HEK293 (cell line): ENCODE measurements around the gene NLGN1.

Experiments used
- CTCF ChIA-PET: fragments of 350-600 bp; formaldehyde crosslinking; extraction: SDS; loops from one replicate; lab custom pipeline; 2021; ENCODE audit warnings: antibody characterized with exemption; lab: Yijun Ruan, JAX
- POLR2A ChIA-PET: fragments of 300-600 bp; formaldehyde crosslinking; extraction: SDS; loops from one replicate; lab custom pipeline; 2020; ENCODE audit warnings: antibody characterized with exemption, inconsistent platforms; lab: Yijun Ruan, JAX
- H3K27ac ChIP-seq: fragments of 200-500 bp; sonication (Bioruptor generic); 2 replicates; pipeline ENCODE4 v1.5.1; 2014; ENCODE audit warnings: low read depth, low read length, control low read depth, inconsistent platforms; ENCODE audit errors: extremely low read depth
- H3K36me3 ChIP-seq, 2 experiments: fragments of 200-500 bp in 1 of 2; sonication (Bioruptor generic) in 1 of 2; 1 replicate in 1 of 2; 2 replicates in 1 of 2; pipeline ENCODE4 v1.5.1; 2014 to 2017; ENCODE audit warnings: inconsistent platforms in 2 of 2, low read length in 2 of 2; ENCODE audit not compliant: control insufficient read depth in 2 of 2, insufficient read depth in 1 of 2
- H3K4me1 ChIP-seq: fragments of 200-500 bp; sonication (Bioruptor generic); 2 replicates; pipeline ENCODE4 v1.5.1; 2014; ENCODE audit warnings: mild to moderate bottlenecking, low read length, inconsistent platforms; ENCODE audit not compliant: control insufficient read depth, insufficient read depth
- H3K4me3 ChIP-seq: 2 replicates; pipeline ENCODE4 v1.5.1; 2011; ENCODE audit warnings: low read depth, mild to moderate bottlenecking, control low read depth, low read length, moderate library complexity
- H3K9me3 ChIP-seq: fragments of 200-500 bp; sonication (Bioruptor generic); 2 replicates; pipeline ENCODE4 v1.5.1; 2014; ENCODE audit warnings: low read depth, low read length, inconsistent platforms; ENCODE audit not compliant: control insufficient read depth, insufficient read depth
- BCL11B ChIP-seq: fragments of 450-650 bp; formaldehyde crosslinking; IDR thresholded peaks from 2 replicates; pipeline ENCODE4 v1.5.1; 2016; ENCODE audit warnings: low read depth, missing biosample characterization, missing genetic modification characterization
- KLF10 ChIP-seq: fragments of 450-650 bp; IDR thresholded peaks from 2 replicates; pipeline ENCODE4 v1.5.1; 2018; ENCODE audit warnings: missing biosample characterization, mild to moderate bottlenecking, missing genetic modification characterization
- MYNN ChIP-seq: fragments of 450-650 bp; formaldehyde crosslinking; IDR thresholded peaks from 2 replicates; pipeline ENCODE4 v1.5.1; 2016; ENCODE audit warnings: missing biosample characterization, missing genetic modification characterization, borderline replicate concordance
- PRDM1 ChIP-seq: fragments of 450-650 bp; formaldehyde crosslinking; IDR thresholded peaks from 2 replicates; pipeline ENCODE4; 2016; ENCODE audit warnings: missing biosample characterization, missing genetic modification characterization
- REPIN1 ChIP-seq: fragments of 450-650 bp; formaldehyde crosslinking; IDR thresholded peaks from 2 replicates; pipeline ENCODE4 v1.5.1; 2017; ENCODE audit warnings: missing biosample characterization, missing genetic modification characterization, low read depth
- ZFHX2 ChIP-seq: fragments of 450-650 bp; formaldehyde crosslinking; conservative IDR thresholded peaks from 2 replicates; pipeline ENCODE4 v1.5.1; 2016; ENCODE audit warnings: missing biosample characterization, missing genetic modification characterization
- ZFP37 ChIP-seq: fragments of 450-650 bp; formaldehyde crosslinking; IDR thresholded peaks from 2 replicates; pipeline ENCODE4 v1.5.1; 2016; ENCODE audit warnings: missing biosample characterization, missing genetic modification characterization
- ZIC2 ChIP-seq: fragments of 450-650 bp; formaldehyde crosslinking; IDR thresholded peaks from 2 replicates; pipeline ENCODE4 v1.5.1; 2016; ENCODE audit warnings: missing biosample characterization, missing genetic modification characterization
- ZNF112 ChIP-seq: fragments of 450-650 bp; formaldehyde crosslinking; IDR thresholded peaks from 2 replicates; pipeline ENCODE4 v1.5.0; 2017; ENCODE audit warnings: missing biosample characterization, missing genetic modification characterization
- ZNF169 ChIP-seq: fragments of 450-650 bp; formaldehyde crosslinking; IDR thresholded peaks from 2 replicates; pipeline ENCODE4 v1.5.1; 2016; ENCODE audit warnings: missing biosample characterization, missing genetic modification characterization
- ZNF214 ChIP-seq: fragments of 450-650 bp; formaldehyde crosslinking; IDR thresholded peaks from 2 replicates; pipeline ENCODE4 v1.5.1; 2017; ENCODE audit warnings: missing biosample characterization, mild to moderate bottlenecking, missing genetic modification characterization, borderline replicate concordance
- ZNF23 ChIP-seq: fragments of 450-650 bp; formaldehyde crosslinking; IDR thresholded peaks from 2 replicates; pipeline ENCODE4 v1.5.1; 2016; ENCODE audit warnings: missing biosample characterization, missing genetic modification characterization, borderline replicate concordance
- ZNF335 ChIP-seq: fragments of 450-650 bp; formaldehyde crosslinking; conservative IDR thresholded peaks from 2 replicates; pipeline ENCODE4 v1.5.1; 2016; ENCODE audit warnings: missing biosample characterization, missing genetic modification characterization
- ZNF341 ChIP-seq: fragments of 450-650 bp; formaldehyde crosslinking; IDR thresholded peaks from 2 replicates; pipeline ENCODE4; 2016; ENCODE audit warnings: low read depth, missing biosample characterization, missing genetic modification characterization
- ZNF596 ChIP-seq: fragments of 450-650 bp; IDR thresholded peaks from 2 replicates; pipeline ENCODE4 v1.5.0; 2018; ENCODE audit warnings: missing biosample characterization, mild to moderate bottlenecking, missing genetic modification characterization, moderate library complexity
- ZNF610 ChIP-seq: fragments of 450-650 bp; formaldehyde crosslinking; IDR thresholded peaks from 2 replicates; pipeline ENCODE4 v1.5.1; 2016; ENCODE audit warnings: missing biosample characterization, missing genetic modification characterization, borderline replicate concordance
- ZNF777 ChIP-seq: fragments of 450-650 bp; formaldehyde crosslinking; IDR thresholded peaks from 2 replicates; pipeline ENCODE4 v1.5.1; 2017; ENCODE audit warnings: missing biosample characterization, missing genetic modification characterization, borderline replicate concordance
- ZNF792 ChIP-seq: fragments of 450-650 bp; formaldehyde crosslinking; IDR thresholded peaks from 2 replicates; pipeline ENCODE4 v1.5.1; 2016; ENCODE audit warnings: missing biosample characterization, missing genetic modification characterization
- ZNF830 ChIP-seq: fragments of 450-650 bp; IDR thresholded peaks from 2 replicates; pipeline ENCODE4 v1.5.0; 2018; ENCODE audit warnings: missing biosample characterization, missing genetic modification characterization, low read depth, mild to moderate bottlenecking, moderate library complexity
- ZXDB ChIP-seq: fragments of 450-650 bp; formaldehyde crosslinking; IDR thresholded peaks from 2 replicates; pipeline ENCODE4 v1.5.1; 2016; ENCODE audit warnings: missing biosample characterization, missing genetic modification characterization
- TF ChIP-seq, protein P1 (sequence below): fragments of 450-650 bp; formaldehyde crosslinking; IDR thresholded peaks from 2 replicates; pipeline ENCODE4 v1.5.1; 2016; ENCODE audit warnings: missing biosample characterization, missing genetic modification characterization
- TF ChIP-seq, protein P2 (sequence below): fragments of 450-650 bp; formaldehyde crosslinking; IDR thresholded peaks from 2 replicates; pipeline ENCODE4 v1.5.1; 2016; ENCODE audit warnings: missing biosample characterization, missing genetic modification characterization
- TF ChIP-seq, protein P3 (sequence below): fragments of 450-650 bp; formaldehyde crosslinking; conservative IDR thresholded peaks from 2 replicates; pipeline ENCODE4 v1.5.1; 2016; ENCODE audit warnings: low read depth, missing biosample characterization, missing genetic modification characterization

NLGN1 gene

DNA sequence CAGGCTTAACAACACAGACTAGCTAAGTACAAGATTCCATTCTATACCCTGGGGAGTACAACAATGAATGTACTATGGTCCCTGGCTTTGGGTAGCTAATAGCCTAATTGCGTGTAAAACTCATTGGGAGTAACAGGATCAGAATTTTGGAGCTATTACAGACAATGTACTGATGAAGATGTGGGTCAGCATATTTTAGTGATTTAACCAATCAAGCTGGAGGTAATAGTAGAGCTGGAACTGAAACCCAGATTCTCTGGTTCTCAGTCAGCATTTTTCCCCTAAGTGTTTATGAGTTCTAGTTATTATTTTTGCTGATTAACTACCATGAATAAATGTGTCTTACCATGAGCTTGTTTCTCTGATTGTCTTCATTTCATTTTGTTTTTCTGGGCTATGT is 578.7 kb downstream of the NLGN1 start (continued):
- TF ChIP-seq ZNF112 (no peak), ZIC2 (no peak), ZNF610 (no peak), BCL11B (no peak), ZNF830 (no peak), ZNF214 (tag by site-specific recombination) (no peak), ZNF23 (tag by site-specific recombination) (no peak), ZNF596 (tag by site-specific recombination) (no peak), ZNF777 (tag by site-specific recombination) (no peak), MYNN (tag by site-specific recombination) (no peak), ZNF341 (tag by site-specific recombination) (no peak)
- TF ChIP-seq, protein P1, sequence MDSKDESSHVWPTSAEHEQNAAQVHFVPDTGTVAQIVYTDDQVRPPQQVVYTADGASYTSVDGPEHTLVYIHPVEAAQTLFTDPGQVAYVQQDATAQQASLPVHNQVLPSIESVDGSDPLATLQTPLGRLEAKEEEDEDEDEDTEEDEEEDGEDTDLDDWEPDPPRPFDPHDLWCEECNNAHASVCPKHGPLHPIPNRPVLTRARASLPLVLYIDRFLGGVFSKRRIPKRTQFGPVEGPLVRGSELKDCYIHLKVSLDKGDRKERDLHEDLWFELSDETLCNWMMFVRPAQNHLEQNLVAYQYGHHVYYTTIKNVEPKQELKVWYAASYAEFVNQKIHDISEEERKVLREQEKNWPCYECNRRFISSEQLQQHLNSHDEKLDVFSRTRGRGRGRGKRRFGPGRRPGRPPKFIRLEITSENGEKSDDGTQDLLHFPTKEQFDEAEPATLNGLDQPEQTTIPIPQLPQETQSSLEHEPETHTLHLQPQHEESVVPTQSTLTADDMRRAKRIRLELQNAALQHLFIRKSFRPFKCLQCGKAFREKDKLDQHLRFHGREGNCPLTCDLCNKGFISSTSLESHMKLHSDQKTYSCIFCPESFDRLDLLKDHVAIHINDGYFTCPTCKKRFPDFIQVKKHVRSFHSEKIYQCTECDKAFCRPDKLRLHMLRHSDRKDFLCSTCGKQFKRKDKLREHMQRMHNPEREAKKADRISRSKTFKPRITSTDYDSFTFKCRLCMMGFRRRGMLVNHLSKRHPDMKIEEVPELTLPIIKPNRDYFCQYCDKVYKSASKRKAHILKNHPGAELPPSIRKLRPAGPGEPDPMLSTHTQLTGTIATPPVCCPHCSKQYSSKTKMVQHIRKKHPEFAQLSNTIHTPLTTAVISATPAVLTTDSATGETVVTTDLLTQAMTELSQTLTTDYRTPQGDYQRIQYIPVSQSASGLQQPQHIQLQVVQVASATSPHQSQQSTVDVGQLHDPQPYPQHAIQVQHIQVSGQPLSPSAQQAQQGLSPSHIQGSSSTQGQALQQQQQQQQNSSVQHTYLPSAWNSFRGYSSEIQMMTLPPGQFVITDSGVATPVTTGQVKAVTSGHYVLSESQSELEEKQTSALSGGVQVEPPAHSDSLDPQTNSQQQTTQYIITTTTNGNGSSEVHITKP (tag by site-specific recombination): no peak
- TF ChIP-seq, all 188 proteins: peak for 0

DNA sequence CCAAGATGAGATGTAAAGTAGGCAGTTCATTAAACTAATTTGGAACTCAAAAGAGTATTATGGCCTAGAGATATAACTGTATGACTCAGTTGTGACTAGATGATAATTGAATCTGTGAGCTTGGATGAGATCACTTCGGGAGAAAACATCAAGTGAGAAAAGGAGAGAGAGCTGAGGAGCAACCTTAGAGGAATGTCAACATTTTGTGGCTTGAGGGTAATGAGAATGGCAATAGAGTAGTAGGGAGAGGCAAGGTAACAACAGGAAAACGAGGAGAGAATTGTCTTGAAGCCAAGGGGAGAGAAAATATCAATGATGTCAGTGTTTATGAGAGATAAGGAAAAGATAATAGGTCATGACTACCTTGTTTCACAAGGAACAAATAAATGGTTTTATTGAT is 580.2 kb downstream of the NLGN1 start:
- Histone ChIP-seq H3K27ac (no peak overlapping the region), H3K36me3 (no peaks in the 10 kb centered on the region), H3K4me1 (no peaks in the 10 kb centered on the region), H3K4me3 (no peak overlapping the region), H3K9me3 (no peaks in the 10 kb centered on the region)
- ChIA-PET POLR2A (no interaction called here), CTCF (no interaction called here)
- TF ChIP-seq ZNF777 (tag by site-specific recombination) (no peak), ZFHX2 (no peak), MYNN (tag by site-specific recombination) (no peak), ZNF792 (tag by site-specific recombination) (no peak), ZNF335 (0 out of 2 replicates have a peak, but pooled peaks have one; percentile 15), PRDM1 (peak; percentile 49; the same call in 1 of the 2 replicates), ZNF830 (no peak), ZNF169 (peak; percentile 78; the same call in 1 of the 2 replicates), REPIN1 (tag by site-specific recombination) (no peak), ZXDB (tag by site-specific recombination) (no peak), ZFP37 (no peak), KLF10 (tag by site-specific recombination) (no peak)
- TF ChIP-seq, protein P1 (tag by site-specific recombination): 0 out of 2 replicates have a peak, but pooled peaks have one; percentile 19
- TF ChIP-seq, protein P2, sequence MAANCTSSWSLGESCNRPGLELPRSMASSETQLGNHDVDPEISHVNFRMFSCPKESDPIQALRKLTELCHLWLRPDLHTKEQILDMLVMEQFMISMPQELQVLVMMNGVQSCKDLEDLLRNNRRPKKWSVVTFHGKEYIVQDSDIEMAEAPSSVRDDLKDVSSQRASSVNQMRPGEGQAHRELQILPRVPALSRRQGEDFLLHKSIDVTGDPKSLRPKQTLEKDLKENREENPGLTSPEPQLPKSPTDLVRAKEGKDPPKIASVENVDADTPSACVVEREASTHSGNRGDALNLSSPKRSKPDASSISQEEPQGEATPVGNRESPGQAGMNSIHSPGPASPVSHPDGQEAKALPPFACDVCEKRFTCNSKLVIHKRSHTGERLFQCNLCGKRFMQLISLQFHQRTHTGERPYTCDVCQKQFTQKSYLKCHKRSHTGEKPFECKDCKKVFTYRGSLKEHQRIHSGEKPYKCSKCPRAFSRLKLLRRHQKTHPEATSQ: no peak
- TF ChIP-seq, protein P3, sequence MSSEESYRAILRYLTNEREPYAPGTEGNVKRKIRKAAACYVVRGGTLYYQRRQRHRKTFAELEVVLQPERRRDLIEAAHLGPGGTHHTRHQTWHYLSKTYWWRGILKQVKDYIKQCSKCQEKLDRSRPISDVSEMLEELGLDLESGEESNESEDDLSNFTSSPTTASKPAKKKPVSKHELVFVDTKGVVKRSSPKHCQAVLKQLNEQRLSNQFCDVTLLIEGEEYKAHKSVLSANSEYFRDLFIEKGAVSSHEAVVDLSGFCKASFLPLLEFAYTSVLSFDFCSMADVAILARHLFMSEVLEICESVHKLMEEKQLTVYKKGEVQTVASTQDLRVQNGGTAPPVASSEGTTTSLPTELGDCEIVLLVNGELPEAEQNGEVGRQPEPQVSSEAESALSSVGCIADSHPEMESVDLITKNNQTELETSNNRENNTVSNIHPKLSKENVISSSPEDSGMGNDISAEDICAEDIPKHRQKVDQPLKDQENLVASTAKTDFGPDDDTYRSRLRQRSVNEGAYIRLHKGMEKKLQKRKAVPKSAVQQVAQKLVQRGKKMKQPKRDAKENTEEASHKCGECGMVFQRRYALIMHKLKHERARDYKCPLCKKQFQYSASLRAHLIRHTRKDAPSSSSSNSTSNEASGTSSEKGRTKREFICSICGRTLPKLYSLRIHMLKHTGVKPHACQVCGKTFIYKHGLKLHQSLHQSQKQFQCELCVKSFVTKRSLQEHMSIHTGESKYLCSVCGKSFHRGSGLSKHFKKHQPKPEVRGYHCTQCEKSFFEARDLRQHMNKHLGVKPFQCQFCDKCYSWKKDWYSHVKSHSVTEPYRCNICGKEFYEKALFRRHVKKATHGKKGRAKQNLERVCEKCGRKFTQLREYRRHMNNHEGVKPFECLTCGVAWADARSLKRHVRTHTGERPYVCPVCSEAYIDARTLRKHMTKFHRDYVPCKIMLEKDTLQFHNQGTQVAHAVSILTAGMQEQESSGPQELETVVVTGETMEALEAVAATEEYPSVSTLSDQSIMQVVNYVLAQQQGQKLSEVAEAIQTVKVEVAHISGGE (tag by site-specific recombination): no peak
